Measurements from ENCODE around the gene RGL1.

RGL1 gene

DNA sequence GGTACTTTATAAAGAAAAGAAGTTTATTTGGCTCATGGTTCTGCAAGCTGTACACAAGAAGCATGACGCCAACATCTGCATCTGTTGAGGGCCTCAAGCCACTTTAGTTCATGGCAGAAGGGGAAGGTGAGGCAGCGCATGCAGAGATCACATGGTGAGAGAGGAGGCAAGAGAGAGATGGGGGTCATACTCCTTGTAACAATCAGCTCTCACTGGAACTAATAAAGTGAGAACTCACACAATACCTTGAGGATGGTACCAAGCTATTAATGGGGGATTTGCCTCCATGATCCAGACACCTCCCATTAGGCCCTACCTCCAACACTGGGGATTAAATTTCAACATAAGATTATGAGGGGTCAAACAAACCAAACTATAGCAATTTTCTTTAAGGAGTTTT lies 3.3 kb upstream of the RGL1 start:
- TF ChIP-seq, protein P1, sequence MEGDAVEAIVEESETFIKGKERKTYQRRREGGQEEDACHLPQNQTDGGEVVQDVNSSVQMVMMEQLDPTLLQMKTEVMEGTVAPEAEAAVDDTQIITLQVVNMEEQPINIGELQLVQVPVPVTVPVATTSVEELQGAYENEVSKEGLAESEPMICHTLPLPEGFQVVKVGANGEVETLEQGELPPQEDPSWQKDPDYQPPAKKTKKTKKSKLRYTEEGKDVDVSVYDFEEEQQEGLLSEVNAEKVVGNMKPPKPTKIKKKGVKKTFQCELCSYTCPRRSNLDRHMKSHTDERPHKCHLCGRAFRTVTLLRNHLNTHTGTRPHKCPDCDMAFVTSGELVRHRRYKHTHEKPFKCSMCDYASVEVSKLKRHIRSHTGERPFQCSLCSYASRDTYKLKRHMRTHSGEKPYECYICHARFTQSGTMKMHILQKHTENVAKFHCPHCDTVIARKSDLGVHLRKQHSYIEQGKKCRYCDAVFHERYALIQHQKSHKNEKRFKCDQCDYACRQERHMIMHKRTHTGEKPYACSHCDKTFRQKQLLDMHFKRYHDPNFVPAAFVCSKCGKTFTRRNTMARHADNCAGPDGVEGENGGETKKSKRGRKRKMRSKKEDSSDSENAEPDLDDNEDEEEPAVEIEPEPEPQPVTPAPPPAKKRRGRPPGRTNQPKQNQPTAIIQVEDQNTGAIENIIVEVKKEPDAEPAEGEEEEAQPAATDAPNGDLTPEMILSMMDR (IDR thresholded peaks at IDR 0.05; ENCODE audit: low read depth, low read length, missing control alignments) = no peak
- no peak for DNase-seq (ENCODE audit: low read depth)
- in situ Hi-C loops (cut with HindIII; ENCODE audit: low sequenced_read_pairs) = no loop called here
- H3K4me3 ChIP-seq (ENCODE audit: low read depth, low read length) = no peak overlapping the region

DNA sequence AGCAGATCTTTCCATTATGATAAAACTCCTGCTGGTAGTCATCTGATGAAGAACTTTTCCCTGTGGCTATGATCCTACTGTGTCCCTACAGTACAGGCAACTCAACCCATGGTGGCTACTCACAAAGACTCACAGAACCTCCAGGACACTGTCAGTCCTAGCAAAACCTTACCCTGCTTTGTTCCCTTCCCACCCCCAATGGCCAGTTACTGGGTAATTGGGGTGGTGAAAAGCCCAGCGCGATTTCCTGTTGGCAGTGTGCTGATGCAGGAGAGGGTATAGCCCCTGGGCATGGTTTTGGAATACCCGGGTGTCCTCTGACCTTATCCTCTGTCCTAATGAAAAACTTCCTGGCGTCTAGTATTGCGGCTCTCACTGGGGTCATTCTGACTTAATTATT lies 533 bp upstream of the RGL1 start:
- in situ Hi-C loops (cut with HindIII; ENCODE audit: low sequenced_read_pairs) = no loop called here
- no peak for DNase-seq (ENCODE audit: low read depth)
- TF ChIP-seq, protein P1 (IDR thresholded peaks at IDR 0.05; ENCODE audit: low read depth, low read length, missing control alignments) = no peak
- peak overlapping the region; percentile 72 for H3K4me3 ChIP-seq (ENCODE audit: low read depth, low read length)

DNA sequence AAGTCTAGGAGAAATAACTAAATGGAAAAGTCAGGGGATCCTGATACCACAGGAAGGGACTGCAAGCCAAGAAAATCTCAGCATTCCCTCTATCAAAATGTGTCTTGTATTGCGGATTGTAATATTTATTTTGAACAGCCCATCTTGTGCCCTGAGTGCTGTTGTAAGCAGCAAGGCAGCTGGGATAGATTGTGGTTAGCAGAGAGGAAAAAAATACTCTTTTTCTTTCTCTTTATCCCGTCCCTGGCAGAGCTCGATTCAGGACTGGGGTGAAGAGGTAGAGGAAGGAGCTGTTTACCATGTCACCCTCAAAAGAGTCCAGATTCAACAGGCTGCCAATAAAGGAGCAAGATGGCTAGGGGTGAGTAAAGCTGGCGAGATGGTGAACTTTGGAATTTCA lies 1.2 kb downstream of the RGL1 start:
- H3K4me3 ChIP-seq (ENCODE audit: low read depth, low read length) = peak overlapping the region; percentile 72
- TF ChIP-seq, protein P1 (IDR thresholded peaks at IDR 0.05; ENCODE audit: low read depth, low read length, missing control alignments) = no peak
- peak; percentile 43 for DNase-seq (ENCODE audit: low read depth)
- in situ Hi-C loops (cut with HindIII; ENCODE audit: low sequenced_read_pairs) = no loop called here

DNA sequence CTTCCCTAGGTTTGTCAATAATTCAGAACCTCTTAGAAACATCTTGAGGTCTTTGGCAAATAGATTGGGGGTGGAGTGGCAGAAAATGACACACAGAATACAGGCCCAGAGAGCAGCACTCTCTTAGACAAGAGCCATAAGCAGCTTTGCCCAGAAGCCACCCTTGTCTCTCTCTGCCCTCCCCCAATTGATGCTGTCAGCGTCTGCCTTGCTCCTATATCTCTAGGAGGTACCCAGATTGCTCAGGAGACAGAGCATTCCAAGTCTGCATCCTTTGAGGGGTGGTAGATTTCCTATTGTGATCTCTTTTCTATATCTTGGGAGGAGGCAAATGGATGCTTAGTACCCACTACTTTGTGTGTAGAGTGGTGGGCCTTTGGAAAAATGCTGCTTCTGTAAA lies 1.8 kb downstream of the RGL1 start:
- H3K4me3 ChIP-seq (ENCODE audit: low read depth, low read length) = peak overlapping the region; percentile 72
- in situ Hi-C loops (cut with HindIII; ENCODE audit: low sequenced_read_pairs) = no loop called here
- TF ChIP-seq, protein P1 (IDR thresholded peaks at IDR 0.05; ENCODE audit: low read depth, low read length, missing control alignments) = no peak
- DNase-seq (ENCODE audit: low read depth) = no peak

DNA sequence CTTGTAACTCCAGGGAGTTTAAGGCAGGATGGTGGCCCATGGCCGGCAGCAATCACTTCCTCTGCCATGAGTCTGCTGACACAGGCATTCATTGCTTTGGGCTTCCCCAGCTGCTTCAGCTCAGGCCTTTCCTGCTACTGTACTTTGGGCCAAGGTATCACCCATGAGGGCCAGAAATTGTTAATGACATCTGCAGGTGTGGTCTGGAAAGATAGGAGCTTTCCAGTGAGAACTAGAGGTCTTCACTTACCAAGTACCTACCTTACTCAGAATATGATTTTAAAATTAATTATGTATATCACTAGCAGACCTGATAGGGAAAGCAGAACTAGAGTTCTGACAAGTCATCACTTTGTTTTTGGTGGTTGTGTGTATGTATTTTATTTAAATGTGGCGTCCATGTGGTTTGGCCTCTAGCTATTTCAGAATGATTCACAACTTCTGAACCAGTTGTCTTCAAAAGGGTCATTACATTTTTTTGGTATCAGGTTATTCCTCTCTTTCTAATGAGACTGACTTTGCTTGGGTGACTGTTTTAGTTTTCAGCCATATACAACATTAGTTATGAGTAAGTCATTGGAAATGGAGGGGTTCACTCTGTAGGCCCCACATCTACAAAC lies 2.7 kb downstream of the RGL1 start:
- TF ChIP-seq, protein P1 (IDR thresholded peaks at IDR 0.05; ENCODE audit: low read depth, low read length, missing control alignments) = no peak
- in situ Hi-C loops (cut with HindIII; ENCODE audit: low sequenced_read_pairs) = no loop called here
- peak; percentile 63 for DNase-seq (ENCODE audit: low read depth)
- H3K4me3 ChIP-seq (ENCODE audit: low read depth, low read length) = peak overlapping the region; percentile 72

DNA sequence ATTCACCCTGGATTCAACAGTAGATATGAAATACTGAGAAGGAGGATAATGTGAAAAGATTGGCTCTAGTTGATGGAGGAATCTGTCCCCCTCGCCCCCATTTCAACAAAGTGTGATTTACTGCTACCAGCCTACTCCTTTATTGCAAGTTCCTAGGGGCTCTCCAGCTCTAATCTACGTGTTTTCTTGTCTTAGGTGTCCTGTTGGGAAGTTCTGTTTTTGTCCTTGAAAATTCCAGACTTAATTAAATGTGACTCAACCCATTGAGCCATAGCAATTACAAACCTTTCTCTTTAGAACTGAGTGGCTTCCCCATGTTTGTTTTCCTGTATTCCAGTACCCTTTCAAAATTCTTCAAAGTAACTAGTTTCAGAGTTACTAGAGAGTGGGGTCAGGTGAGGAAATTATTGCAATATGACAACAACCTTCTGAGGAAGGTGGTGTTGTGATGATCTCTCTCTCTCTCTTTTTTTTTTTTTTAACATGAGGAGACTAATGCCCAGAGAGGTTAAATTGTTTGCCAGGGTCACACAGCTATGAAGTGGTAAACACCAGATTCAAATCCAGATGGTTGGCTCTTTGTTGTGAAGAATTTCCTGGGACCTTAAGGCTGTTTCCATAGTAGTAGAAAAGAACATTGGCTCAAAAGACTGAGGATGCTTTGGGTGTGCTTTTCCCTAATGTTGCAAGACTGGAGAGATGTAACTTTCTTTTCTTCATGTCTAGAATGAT lies 3.5 kb downstream of the RGL1 start:
- H3K4me3 ChIP-seq (ENCODE audit: low read depth, low read length) = no peak overlapping the region
- TF ChIP-seq, protein P1 (IDR thresholded peaks at IDR 0.05; ENCODE audit: low read depth, low read length, missing control alignments) = no peak
- in situ Hi-C loops (cut with HindIII; ENCODE audit: low sequenced_read_pairs) = no loop called here
- no peak for DNase-seq (ENCODE audit: low read depth)
